HepG2 (cell line): ENCODE measurements around the gene BICDL1. TPM values are rescaled to one million over a fixed set of nuclear protein-coding genes. Genes with fewer than 3 reads are reported as not detected.
A peak's percentile ranks its signal among the peaks of the same experiment; 100 is the strongest.

Experiments used
- CAMTA2 ChIP-seq: sonication (generic); formaldehyde crosslinking; IDR thresholded peaks from 2 replicates; pipeline ENCODE4 v1.4.0; 2020; ENCODE audit warnings: mild to moderate bottlenecking, missing genetic modification reagents, borderline replicate concordance
- ESRRA ChIP-seq: sonication (generic); formaldehyde crosslinking; IDR thresholded peaks from 2 replicates; pipeline ENCODE4 v1.5.1; 2020; ENCODE audit warnings: mild to moderate bottlenecking, low read depth, missing genetic modification reagents
- ETV5 ChIP-seq: IDR thresholded peaks from 2 replicates; pipeline ENCODE4 v1.6.1; 2018; ENCODE audit warnings: missing biosample characterization, missing genetic modification reagents, inconsistent platforms, borderline replicate concordance
- FOXK2 ChIP-seq: fragments of 450-650 bp; IDR thresholded peaks from 2 replicates; pipeline ENCODE4 v1.6.1; 2016
- FOXP1 ChIP-seq, 2 experiments: fragments of 450-650 bp in 1 of 2; IDR thresholded peaks; 2 replicates each; pipeline ENCODE4 v1.6.1; 2017 to 2018; ENCODE audit warnings: antibody characterized with exemption in 1 of 2
- GATAD2A ChIP-seq: IDR thresholded peaks from 2 replicates; pipeline ENCODE4 v1.6.1; 2016
- GFI1 ChIP-seq: sonication (generic); formaldehyde crosslinking; IDR thresholded peaks from 2 replicates; pipeline ENCODE4 v1.5.0; 2020; ENCODE audit warnings: missing genetic modification reagents, mild to moderate bottlenecking, borderline replicate concordance
- JUN ChIP-seq: sonication (generic); formaldehyde crosslinking; IDR thresholded peaks from 2 replicates; pipeline ENCODE4 v1.4.0; 2020; ENCODE audit warnings: mild to moderate bottlenecking, missing genetic modification reagents
- JUNB ChIP-seq: sonication (generic); formaldehyde crosslinking; IDR thresholded peaks from 2 replicates; pipeline ENCODE4 v1.8.0; 2022; ENCODE audit warnings: missing genetic modification reagents, mild to moderate bottlenecking, borderline replicate concordance
- KLF11 ChIP-seq: IDR thresholded peaks from 2 replicates; pipeline ENCODE4 v1.6.1; 2016; ENCODE audit warnings: missing compliant biosample characterization
- MIER3 ChIP-seq: IDR thresholded peaks from 2 replicates; pipeline ENCODE4 v1.6.1; 2016; ENCODE audit warnings: missing compliant biosample characterization, borderline replicate concordance
- NFIC ChIP-seq: IDR thresholded peaks from 2 replicates; pipeline ENCODE4 v1.6.1; 2012; ENCODE audit warnings: mild to moderate bottlenecking, low read length, inconsistent platforms
- NR2F6 ChIP-seq, 2 experiments: IDR thresholded peaks; 2 replicates each; pipeline ENCODE4 v1.6.1; 2016; ENCODE audit warnings: antibody characterized with exemption in 1 of 2, mild to moderate bottlenecking in 1 of 2
- PHB2 ChIP-seq: fragments of 450-650 bp; IDR thresholded peaks from 2 replicates; pipeline ENCODE4 v1.6.1; 2018; ENCODE audit not compliant: partially characterized antibody
- SALL1 ChIP-seq: sonication (generic); formaldehyde crosslinking; IDR thresholded peaks from 2 replicates; pipeline ENCODE4 v1.8.0; 2022; ENCODE audit warnings: mild to moderate bottlenecking, missing genetic modification reagents
- SIX4 ChIP-seq: sonication (generic); formaldehyde crosslinking; IDR thresholded peaks from 2 replicates; pipeline ENCODE4 v1.4.0; 2020; ENCODE audit warnings: missing genetic modification reagents
- SOX13 ChIP-seq, 3 experiments: fragments of 450-650 bp in 1 of 3; sonication (generic) in 1 of 3; formaldehyde crosslinking in 1 of 3; IDR thresholded peaks in 2 of 3; conservative IDR thresholded peaks in 1 of 3; 2 replicates each; pipeline versions ENCODE4 v1.5.0 to v1.6.1; 2016 to 2020; ENCODE audit warnings: antibody characterized with exemption in 1 of 3, mild to moderate bottlenecking in 1 of 3, missing compliant biosample characterization in 1 of 3, missing genetic modification reagents in 1 of 3, moderate library complexity in 1 of 3
- TBX2 ChIP-seq: sonication (generic); formaldehyde crosslinking; IDR thresholded peaks from 2 replicates; pipeline ENCODE4 v1.5.0; 2020; ENCODE audit warnings: missing genetic modification reagents, mild to moderate bottlenecking, borderline replicate concordance
- ZMAT3 ChIP-seq: sonication (generic); formaldehyde crosslinking; conservative IDR thresholded peaks from 2 replicates; pipeline ENCODE4 v1.7.0; 2021; ENCODE audit warnings: missing genetic modification reagents
- ZNF775 ChIP-seq: sonication (generic); formaldehyde crosslinking; IDR thresholded peaks from 2 replicates; pipeline ENCODE4 v1.4.0; 2020; ENCODE audit warnings: missing genetic modification reagents, mild to moderate bottlenecking, moderate library complexity, borderline replicate concordance
- ZNF850 ChIP-seq: sonication (generic); formaldehyde crosslinking; conservative IDR thresholded peaks from 2 replicates; pipeline ENCODE4 v1.9.0; 2021; ENCODE audit warnings: mild to moderate bottlenecking, missing genetic modification reagents
- ZSCAN29 ChIP-seq: sonication (generic); formaldehyde crosslinking; conservative IDR thresholded peaks from 2 replicates; pipeline ENCODE4 v1.4.0; 2020; ENCODE audit warnings: mild to moderate bottlenecking, missing genetic modification reagents
- polyA plus RNA-seq, 8 experiments: library from polyadenylated mRNA; depleted of rRNA in 3 of 8; stranded (reverse) in 7 of 8; unstranded in 1 of 8; fragments of >200 nt; fragmentation: Illumina TruSeq in 4 of 8; extraction: Trizol in 4 of 8; gene quantifications; 2 replicates each; pipeline versions ENCODE4 v1.2.1 to v1.2.3, GENCODE V29; 2011 to 2016; ENCODE audit warnings: low read depth in 4 of 8, missing spikeins in 1 of 8, mixed read lengths in 1 of 8; ENCODE audit not compliant: insufficient read depth in 1 of 8
- total RNA-seq, 5 experiments: library from RNA; depleted of rRNA; stranded (reverse); fragments of >200 nt; fragmentation: Illumina TruSeq; extraction: Trizol; gene quantifications; 2 replicates each; pipeline ENCODE4 v1.2.3, GENCODE V29; 2016; ENCODE audit warnings: low read depth in 1 of 5
- TF ChIP-seq, protein P1 (sequence below), 2 experiments: fragments of 450-650 bp in 1 of 2; sonication (generic) in 1 of 2; formaldehyde crosslinking; IDR thresholded peaks; 2 replicates each; pipeline versions ENCODE4 v1.5.0 to v1.8.0; 2020 to 2022; ENCODE audit warnings: mild to moderate bottlenecking in 1 of 2, missing genetic modification reagents in 1 of 2
- TF ChIP-seq, protein P2 (sequence below): sonication (generic); formaldehyde crosslinking; IDR thresholded peaks from 2 replicates; pipeline ENCODE4 v1.8.1; 2023; ENCODE audit warnings: missing genetic modification reagents, mild to moderate bottlenecking, borderline replicate concordance
- TF ChIP-seq, protein P3 (sequence below): sonication (generic); formaldehyde crosslinking; IDR thresholded peaks from 2 replicates; pipeline ENCODE4 v1.4.0; 2020; ENCODE audit warnings: missing genetic modification reagents
- TF ChIP-seq, protein P4 (sequence below): sonication (generic); formaldehyde crosslinking; IDR thresholded peaks from 2 replicates; pipeline ENCODE4 v1.4.0; 2020; ENCODE audit warnings: missing genetic modification reagents

BICDL1 gene
- total and polyA plus RNA-seq, 2 of the 13 experiments (the other 11 are each of a cell fraction or from before 2014, with no cell fraction given): 3.6 to 9.7 TPM

DNA sequence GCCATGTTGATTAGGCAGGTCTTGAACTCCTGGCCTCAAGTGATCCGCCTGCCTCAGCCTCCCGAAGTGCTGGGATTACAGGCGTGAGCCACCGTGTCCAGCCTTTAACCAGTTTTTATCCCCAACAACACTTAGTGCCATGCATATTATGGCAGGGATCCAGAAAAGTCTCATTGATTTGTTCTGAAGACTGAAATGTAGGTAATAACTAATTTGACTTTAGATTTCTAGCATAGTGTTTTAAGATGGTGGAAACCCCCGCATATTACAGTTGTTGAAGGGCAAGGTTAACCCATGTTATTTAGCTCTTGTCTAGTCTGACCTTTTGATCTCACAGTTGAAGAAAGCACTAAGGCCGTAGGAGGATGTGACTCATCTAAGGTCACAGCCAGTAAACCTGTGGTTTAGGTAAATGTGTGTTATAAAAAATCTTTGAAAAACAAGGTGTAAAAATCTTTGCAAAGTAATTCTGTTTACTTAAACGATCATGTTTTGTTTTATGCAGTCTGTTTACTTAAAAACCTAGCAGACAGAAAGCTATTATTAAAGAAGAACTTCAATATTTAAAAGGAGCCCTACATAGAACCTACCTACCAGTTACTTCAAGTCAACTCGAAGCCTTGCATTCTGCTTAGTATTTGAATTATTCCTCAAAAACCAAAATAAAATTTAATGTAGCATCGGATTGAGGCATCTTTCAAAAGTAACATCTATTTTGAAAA is 24.8 kb downstream of the BICDL1 start (continued):
- TF ChIP-seq, protein P1, sequence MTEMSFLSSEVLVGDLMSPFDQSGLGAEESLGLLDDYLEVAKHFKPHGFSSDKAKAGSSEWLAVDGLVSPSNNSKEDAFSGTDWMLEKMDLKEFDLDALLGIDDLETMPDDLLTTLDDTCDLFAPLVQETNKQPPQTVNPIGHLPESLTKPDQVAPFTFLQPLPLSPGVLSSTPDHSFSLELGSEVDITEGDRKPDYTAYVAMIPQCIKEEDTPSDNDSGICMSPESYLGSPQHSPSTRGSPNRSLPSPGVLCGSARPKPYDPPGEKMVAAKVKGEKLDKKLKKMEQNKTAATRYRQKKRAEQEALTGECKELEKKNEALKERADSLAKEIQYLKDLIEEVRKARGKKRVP (CRISPR knock-in tag; IDR thresholded peaks at IDR 0.05): peak in 1 of 2 experiments; percentile 44; a peak in 1 of 4 replicates
- TF ChIP-seq JUNB (CRISPR knock-in tag) (peak; percentile 81; the same call in 1 of the 2 replicates), ZNF775 (CRISPR knock-in tag) (no peak), ZNF850 (no peak), SOX13 (IDR thresholded peaks at IDR 0.05) (no peak), SOX13 (CRISPR knock-in tag; conservative IDR thresholded peaks at IDR 0.05 in 1 of 2, IDR thresholded peaks at IDR 0.05 in 1 of 2) (peak in 1 of 2 experiments; percentile 79; a peak in 2 of 4 replicates), ESRRA (CRISPR knock-in tag) (peak; percentile 58; the same call in 1 of the 2 replicates), GFI1 (CRISPR knock-in tag) (peak; percentile 67; the same call in 1 of the 2 replicates), GATAD2A (CRISPR knock-in tag) (peak; percentile 72), JUN (CRISPR knock-in tag) (no peak), SIX4 (CRISPR knock-in tag) (0 out of 2 replicates have a peak, but pooled peaks have one; percentile 20), CAMTA2 (CRISPR knock-in tag) (no peak), MIER3 (CRISPR knock-in tag) (0 out of 2 replicates have a peak, but pooled peaks have one; percentile 34), ZSCAN29 (CRISPR knock-in tag) (no peak), ETV5 (CRISPR knock-in tag) (peak; percentile 80; the same call in 1 of the 2 replicates), SALL1 (CRISPR knock-in tag) (peak; percentile 19; the same call in 1 of the 2 replicates), PHB2 (no peak), FOXP1 (IDR thresholded peaks at IDR 0.05) (no peak), FOXP1 (CRISPR knock-in tag; IDR thresholded peaks at IDR 0.05) (peak; percentile 64), NFIC (peak; percentile 60; the same call in 1 of the 2 replicates), ZMAT3 (CRISPR knock-in tag) (no peak), FOXK2 (no peak), KLF11 (CRISPR knock-in tag) (no peak), TBX2 (CRISPR knock-in tag) (peak; percentile 54; the same call in 1 of the 2 replicates), NR2F6 (IDR thresholded peaks at IDR 0.05) (peak; percentile 89), NR2F6 (CRISPR knock-in tag; IDR thresholded peaks at IDR 0.05) (peak; percentile 95)
- TF ChIP-seq, protein P2, sequence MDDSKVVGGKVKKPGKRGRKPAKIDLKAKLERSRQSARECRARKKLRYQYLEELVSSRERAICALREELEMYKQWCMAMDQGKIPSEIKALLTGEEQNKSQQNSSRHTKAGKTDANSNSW (CRISPR knock-in tag): no peak
- TF ChIP-seq, protein P3, sequence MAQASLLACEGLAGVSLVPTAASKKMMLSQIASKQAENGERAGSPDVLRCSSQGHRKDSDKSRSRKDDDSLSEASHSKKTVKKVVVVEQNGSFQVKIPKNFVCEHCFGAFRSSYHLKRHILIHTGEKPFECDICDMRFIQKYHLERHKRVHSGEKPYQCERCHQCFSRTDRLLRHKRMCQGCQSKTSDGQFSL (CRISPR knock-in tag): no peak
- TF ChIP-seq, protein P4, sequence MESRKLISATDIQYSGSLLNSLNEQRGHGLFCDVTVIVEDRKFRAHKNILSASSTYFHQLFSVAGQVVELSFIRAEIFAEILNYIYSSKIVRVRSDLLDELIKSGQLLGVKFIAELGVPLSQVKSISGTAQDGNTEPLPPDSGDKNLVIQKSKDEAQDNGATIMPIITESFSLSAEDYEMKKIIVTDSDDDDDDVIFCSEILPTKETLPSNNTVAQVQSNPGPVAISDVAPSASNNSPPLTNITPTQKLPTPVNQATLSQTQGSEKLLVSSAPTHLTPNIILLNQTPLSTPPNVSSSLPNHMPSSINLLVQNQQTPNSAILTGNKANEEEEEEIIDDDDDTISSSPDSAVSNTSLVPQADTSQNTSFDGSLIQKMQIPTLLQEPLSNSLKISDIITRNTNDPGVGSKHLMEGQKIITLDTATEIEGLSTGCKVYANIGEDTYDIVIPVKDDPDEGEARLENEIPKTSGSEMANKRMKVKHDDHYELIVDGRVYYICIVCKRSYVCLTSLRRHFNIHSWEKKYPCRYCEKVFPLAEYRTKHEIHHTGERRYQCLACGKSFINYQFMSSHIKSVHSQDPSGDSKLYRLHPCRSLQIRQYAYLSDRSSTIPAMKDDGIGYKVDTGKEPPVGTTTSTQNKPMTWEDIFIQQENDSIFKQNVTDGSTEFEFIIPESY (CRISPR knock-in tag): peak; percentile 8; the same call in 1 of the 2 replicates
